Kidney glomerular epithelial cell (primary cell): ENCODE results near the gene SMAD6.
"Not testable (repeated sequence)": the region's sequence is repeated elsewhere in the genome, so short reads cannot be mapped to it uniquely, and the experiment has no call there.

Experiments
- DNase-seq: peaks from one replicate; lab custom pipeline; 2025; lab: John Stamatoyannopoulos, UW

Gene SMAD6

DNA sequence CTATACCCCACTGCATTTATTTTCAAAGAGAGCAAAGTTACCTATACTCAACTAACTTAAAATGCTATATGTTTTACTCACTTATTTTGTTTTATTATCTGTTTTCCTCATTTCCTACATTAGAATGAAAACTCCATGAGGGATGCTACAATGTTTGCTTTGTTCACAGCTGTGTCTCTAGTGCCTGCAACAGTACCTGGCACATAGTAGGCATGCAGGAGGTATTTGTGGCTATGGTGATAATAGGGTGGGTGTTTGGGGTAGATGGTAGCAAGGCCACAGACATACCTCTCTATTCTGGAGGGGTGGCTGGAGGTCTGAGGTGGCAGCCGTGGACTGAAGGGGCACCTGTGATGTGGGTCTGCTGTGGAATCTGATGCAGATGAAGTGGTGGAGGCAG is 24.7 kb upstream of the SMAD6 start:
- DNase-seq = no peak

DNA sequence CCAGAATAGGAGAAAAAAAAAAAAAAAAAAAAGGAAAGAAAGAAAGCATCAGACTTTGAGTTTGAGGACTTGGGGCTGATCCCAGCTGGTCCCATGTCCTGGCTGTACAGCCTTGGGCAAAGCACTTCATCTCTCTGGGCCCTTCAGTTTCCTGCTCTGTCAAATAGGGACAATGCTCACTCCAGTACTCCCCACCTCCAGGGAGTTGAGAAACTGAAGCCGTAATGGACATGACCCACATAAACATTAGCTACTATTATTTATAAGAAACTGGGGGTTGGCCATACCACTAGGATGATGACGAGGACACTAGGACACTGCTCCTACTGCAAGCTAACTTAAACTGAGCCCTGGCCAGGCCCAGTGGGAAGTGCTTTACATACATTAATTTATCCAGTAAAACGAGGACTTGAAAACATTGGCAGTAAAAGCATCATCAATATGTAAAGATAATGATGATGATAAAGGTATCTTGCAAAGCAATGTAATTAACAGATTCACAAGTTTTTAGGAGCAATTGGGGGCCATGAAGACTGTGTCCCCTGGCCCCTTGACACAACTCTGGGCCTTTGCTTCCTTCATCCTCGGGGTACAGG is 22.9 kb upstream of the SMAD6 start:
- DNase-seq = no peak

DNA sequence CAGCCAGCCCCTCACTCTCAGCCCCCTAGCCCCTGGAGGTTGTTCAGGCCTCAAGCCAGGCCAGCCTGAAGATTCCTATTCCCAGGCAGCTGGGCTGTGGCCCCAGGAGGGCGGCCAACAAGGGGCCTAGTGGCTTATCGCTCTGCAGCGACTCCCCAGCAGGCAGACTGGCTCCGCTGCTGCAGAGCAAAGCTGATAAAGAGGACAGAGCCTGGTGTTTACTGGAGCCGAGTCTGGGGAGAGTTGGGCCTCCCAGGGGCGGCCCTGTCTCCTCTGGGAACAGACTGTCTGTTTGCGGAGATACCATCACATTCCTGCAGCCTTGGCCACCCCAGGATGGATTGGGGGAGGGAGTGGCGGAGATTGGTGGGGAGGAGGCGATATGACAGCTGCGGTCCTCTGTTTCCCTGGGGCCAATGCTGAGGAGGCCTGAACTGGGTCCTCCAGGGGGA is 22.4 kb upstream of the SMAD6 start:
- no peak for DNase-seq

DNA sequence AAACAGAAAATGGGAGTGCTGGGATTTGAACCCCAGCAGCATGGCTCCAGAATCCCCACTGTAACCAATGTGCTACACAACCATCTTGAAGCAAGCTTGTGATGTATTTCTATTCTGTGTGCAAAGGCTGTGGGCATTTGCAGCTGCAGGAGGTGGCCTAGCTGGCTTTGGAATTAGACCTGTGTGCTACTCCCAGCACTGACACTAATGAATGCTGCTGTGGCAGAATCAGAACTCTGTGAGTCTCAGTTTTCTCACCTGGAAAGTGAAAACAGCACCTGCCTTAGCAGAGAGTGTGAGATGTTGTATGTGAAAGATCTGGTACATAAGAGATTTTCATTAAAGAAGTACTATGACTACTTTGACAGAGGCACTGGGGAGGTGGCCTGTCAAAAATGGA is 21.5 kb upstream of the SMAD6 start:
- no peak for DNase-seq

DNA sequence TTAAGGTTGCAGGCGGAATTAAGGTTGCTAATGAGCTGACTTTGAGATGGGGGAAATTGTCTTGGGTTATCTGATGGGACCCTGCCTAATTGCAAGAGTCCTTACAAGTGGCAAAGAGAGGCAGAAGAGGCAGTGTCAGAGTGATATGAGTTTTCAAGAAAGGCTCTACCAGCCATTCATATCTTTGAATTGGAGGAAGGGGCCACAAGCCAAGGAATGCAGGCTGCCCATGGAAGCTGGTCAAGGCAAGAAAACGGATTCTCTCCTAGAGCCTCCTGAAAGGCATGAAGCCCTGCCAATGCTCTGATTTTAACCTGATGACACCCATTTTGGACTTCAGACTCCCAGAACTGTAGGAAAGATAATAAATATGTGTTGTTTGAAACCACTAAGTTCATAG is 20.6 kb upstream of the SMAD6 start:
- DNase-seq = no peak

DNA sequence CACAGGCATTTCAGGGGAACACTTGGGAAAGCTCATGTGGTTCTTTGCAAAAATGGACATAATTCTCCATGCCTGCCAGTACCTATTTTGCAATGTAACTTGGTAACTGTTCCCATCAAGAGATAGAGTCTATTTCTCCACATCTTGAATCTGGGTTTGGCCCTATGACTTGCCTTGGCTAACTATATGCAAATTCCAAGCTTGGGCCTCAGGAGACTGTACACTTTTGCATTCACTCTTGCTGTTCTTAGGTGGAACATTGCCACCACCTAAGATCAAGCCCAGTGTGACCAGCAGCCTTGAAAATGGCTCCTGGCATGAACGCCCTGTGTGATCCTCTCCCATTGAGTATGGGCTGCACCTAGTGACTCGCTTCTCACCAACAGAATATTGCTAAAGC is 19.8 kb upstream of the SMAD6 start:
- no peak for DNase-seq

DNA sequence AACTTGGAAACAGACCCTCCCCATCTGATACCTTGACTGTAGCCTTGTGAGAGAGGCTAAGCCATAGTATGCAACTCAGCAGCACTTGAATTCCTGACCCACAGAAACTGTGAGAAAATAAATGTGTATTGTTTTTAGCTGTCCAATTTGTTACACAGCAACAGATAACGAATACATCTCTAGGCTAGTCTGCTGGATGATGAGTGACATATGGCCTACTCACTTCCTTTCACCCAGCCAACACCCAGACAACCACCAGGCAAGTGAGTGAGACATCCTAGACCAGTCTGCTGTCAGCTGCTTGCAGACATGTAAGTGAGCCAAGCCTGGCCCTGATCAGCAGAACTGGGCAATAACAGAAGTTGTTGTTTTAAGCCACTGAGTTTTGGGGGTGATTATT is 19.2 kb upstream of the SMAD6 start:
- DNase-seq = no peak

DNA sequence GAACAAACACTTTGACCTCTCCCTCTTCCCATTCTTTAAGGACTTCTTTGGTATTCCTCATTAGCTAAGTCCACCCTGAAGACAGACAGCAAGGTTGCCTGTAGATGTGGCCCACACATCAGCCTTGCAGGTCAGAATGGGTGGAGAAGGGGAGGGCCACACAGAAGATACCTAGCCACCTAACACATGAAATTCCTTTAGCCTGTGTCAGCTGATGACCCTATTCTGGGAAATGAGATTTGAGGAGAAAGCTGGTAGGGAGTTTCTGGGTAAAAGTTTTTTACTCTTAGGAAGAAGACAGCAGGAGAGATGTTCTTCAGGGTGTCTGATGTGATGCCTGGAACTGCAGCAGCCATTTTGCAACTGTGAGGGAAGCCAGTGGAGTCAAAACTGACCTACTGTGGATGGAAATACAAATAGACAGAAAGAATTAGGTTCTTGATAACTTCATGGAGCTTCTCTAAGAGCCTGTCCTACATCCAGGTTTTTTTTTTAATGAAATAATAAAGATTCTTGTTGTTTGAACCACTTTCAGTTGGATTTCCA is 17.8 kb upstream of the SMAD6 start:
- DNase-seq = no peak

DNA sequence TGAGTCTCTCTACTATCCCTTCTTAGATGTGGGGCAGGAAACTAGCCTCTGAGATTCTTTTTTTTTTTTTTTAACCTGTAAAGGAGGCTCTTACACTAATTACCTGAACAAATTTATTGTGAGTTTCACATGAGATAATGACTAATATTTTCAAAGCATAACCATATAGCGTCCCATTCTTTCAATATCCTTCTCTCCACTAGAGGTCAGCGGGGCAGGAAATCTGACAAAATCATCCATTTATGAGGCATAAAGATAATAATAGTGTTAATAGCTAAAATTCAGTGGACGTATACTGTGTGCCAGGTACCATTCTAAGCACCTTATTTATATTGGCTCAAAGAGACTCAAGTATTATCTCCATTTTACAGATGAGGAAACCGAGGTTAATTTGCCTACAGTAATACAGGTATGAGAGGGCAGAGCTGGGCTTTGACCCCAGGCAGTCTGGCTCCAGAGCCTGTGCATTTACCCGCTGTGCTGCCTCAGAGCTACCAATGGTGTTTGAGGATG is 16.3 kb upstream of the SMAD6 start:
- DNase-seq = no peak

DNA sequence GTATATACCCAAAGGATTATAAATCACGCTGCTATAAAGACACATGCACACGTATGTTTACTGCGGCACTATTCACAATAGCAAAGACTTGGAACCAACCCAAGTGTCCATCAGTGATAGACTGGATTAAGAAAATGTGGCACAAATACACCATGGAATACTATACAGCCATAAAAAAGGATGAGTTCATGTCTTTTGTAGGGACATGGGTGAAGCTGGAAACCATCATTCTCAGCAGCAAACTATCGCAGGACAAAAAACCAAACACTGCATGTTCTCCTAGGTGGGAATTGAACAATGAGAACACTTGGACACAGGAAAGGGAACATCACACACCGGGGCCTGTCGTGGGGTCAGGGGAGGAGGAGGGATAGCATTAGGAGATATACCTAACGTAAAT is 11.1 kb upstream of the SMAD6 start:
- not testable (repeated sequence) for DNase-seq

DNA sequence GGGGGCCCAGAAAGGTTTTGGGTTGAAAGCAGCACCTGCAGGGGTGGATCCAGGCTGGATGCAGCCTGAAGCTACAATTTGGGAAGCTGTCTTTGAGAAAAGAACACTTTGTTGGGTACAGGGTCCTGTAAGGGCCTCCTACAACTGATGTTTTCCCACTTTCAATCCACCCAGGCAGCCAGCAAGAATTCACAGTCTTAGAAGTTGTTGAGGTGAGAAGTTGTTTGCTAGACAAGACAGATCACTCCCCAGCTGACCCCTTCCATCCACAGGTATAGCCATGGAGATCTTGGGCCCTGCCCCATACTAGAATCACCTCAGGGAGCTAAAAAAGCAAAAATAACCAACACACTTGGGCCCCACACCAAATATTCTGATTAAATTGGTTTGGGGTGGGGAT is 10.3 kb upstream of the SMAD6 start:
- no peak for DNase-seq

DNA sequence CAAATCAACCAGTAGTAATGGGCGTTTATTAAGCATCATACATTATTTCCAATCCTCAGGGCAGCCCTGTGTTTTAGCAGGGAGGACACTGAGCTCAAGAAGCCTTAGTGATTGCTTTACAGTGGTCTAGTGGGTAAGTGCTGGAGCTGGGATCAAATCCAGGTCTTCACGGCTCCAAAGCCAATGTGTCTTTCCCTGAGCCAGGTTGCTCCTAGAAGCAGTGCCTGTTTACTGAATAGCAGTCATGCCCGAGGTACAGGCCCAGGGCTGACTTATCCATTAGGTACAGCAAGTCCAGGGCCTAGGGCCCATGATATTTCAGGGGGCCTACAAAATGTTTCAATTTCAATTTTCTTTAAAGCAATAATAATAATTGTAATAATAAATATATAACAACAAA is 9.6 kb upstream of the SMAD6 start:
- no peak for DNase-seq

DNA sequence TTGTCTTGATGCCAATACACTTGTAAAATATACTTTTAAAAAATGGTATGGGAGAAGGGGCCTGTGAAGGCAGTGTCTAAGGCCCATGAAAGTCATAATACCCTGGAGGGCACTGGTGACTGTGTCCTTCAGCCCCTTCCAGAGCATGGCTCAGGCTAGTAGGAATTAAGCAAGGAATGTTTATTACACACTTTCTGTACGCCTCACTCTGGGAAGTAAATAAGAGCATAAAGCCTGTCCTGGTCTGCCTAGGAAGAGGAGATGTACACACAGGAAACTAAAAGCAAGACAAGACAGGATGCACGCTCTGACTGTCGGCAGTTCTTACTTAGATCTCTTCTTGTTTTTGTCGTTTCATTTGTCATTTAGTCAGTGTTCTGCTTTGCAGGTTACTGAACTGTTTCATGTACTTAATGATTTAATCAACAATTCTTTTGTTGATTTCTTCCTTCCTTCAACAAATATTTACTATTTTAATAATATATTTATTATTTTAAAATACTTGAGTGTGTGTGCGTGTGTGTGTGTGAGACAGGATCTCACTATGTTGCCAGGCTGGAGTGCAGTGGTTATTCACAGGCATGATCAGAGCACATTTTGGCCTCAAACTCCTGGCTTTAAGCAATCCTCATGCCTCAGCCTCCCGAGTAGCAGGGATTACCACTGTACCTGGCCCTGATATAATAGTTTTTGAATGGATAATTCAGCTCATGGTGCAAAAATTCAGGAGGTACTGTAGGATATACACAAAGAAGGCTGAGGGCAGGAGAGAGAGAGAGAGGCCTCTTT is 9.0 kb upstream of the SMAD6 start:
- DNase-seq = no peak

DNA sequence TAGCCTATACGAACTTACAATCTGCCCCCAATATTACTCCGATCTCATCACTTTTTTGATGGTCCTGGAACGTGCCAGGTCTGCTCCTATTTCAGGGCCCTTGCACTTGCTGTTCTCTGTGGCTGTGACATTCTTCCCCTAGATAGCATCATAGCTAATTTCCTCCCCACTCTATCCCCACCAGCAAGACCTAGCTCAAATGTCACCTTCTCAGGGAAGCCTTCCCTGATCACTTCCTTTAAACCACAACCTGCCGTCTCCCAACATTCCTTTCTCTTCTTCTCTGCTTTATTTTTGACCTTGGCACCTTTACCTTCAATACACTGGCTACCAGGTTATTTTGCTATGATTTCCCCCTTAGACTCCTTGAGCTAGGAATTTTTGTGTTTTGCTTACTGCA is 5.3 kb upstream of the SMAD6 start:
- DNase-seq = no peak

DNA sequence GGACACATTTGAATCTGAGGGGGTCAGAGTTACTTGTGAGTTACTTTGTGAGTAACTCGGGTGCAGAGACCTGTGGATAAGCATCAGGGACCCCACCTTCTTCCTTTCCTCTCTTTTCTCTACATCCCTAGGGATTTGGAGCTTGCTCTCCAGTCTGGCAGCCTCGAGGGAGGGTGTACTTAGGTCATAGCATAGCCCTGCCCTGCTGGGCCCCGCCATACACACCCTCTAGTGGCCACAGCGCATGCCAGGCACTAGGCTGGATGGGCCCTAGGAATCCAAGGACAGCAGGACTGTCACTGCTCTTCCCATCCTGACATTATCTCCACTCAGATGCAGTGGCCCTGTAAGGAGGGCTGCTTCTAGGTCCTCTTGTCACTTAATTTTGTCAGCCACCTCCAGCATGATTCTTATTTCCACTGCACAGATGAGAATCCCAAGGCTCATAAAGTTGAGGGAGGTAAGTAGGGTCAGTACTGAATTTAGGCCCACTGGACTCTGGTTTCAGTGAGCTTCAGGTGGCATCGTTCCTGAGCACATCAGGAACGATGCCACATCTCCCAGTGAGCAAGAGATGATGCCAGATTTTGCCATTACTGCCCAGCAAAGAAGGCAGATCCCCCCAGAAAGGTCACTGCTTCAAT is 3.6 kb upstream of the SMAD6 start:
- no peak for DNase-seq

DNA sequence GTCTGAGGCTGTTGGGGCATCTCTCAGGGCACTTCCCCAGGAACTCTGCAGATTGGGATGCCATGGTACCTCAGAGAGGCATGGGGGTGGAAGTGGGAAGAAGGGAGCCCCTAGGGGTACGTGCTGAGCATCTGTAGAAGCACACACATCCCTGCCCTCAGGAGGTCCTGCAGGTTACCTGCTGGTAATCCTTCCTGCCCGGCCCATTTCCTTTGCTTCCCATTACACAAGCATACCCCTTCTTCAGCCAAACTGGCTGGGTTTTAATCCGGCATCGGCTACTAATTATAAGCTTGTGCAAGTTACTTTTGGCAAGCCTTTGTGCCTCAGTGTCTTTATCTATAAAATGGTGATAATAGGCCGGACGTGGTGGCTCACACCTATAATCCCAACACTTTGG is 3.1 kb upstream of the SMAD6 start:
- no peak for DNase-seq

DNA sequence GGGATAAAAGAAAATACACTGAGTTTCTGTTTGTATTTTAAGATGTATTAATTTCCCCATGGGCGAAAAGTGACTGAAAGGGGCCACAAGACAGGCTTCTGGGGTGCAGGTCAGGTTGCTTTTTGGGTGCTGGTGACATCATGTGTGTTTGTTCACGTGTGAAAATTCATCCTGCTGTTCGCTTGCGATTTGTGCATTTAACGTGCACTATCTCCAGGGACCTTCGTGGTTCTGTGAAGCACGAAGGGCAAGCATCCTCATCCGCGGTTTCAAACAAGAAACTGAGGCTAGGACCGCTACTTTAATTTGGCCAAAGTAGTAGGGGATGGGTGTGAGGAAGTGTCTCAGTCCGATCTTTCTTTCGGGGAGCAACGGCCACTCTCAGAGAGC is 1.6 kb upstream of the SMAD6 start:
- DNase-seq = no peak

DNA sequence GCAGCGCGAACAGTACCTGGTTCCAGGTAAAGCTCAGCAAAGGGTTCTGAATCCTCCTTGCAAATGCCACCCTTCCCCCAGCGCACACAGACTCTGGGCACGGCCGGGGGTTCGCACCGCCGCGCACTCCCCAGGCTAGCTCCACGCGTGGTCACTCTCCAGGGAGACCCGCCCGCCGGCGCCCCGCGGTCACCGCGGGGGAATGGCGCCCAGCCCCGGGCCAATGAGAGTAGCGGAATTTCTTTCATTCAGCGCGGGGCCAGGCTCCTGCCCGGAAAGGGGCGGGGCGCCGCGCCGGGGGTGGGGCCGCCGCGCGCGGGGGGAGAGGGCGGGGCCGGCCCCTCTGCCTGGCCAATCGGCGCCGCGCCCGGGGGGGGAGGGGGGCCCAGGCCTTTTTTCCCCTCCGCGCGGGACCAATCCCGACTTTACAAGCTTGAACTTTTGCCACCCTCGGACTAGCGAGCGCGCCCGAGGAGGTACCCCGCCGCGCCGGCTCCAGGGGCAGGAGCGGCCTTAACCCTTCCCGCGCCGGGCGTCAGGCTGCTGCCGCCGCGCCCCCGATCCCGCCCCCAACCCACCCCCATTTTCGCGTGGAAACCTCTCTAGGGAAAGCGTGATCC is 1.1 kb upstream of the SMAD6 start:
- peak; percentile 84 for DNase-seq

DNA sequence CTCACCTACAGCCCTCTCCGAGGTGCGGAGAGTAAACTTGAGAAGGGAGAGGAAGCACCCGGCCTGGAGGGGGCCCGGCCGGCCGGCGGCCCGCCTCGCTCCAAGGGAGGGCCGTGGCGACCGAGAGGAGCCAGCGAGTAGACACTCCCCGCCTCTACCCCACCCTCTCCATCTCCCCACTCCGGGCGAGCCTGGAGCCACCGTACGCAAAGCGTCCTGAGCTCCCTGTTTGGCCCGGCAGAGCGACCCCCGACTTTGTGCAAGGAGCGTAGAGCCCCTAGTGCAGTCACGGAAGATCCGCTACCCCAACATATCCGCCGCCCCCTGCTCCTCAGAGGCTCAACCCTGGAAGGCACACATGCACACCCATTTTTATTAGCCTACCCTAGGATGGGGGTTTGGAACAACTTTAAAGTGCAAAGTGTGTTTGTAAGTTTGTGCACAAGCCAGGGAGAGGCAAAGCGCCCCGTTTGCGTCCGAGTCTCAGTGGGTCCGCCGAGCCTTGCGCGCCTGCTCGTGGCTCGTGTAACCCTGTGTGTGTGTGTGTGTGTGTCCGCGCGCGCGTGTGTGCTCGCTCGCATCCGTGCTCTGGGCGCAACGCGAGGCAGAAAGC is 508 bp upstream of the SMAD6 start:
- no peak for DNase-seq

DNA sequence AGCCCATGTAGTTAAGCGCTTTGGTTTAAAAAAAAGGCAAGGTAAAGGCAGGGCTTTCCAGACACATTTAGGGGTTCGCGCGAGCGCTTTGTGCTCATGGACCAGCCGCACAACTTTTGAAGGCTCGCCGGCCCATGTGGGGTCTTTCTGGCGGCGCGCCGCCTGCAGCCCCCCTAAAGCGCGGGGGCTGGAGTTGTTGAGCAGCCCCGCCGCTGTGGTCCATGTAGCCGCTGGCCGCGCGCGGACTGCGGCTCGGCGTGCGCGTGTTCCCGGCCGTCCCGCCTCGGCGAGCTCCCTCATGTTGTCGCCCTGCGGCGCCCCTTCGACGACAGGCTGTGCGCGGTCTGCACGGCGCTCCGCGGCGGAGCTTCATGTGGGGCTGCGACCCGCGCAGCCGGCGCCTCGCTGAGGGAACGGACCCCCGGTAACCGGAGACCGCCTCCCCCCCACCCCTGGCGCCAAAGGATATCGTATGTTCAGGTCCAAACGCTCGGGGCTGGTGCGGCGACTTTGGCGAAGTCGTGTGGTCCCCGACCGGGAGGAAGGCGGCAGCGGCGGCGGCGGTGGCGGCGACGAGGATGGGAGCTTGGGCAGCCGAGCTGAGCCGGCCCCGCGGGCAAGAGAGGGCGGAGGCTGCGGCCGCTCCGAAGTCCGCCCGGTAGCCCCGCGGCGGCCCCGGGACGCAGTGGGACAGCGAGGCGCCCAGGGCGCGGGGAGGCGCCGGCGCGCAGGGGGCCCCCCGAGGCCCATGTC is 927 bp downstream of the SMAD6 start:
- no peak for DNase-seq

DNA sequence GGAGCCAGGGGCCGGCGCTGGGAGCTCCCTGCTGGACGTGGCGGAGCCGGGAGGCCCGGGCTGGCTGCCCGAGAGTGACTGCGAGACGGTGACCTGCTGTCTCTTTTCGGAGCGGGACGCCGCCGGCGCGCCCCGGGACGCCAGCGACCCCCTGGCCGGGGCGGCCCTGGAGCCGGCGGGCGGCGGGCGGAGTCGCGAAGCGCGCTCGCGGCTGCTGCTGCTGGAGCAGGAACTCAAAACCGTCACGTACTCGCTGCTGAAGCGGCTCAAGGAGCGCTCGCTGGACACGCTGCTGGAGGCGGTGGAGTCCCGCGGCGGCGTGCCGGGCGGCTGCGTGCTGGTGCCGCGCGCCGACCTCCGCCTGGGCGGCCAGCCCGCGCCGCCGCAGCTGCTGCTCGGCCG is 1.5 kb downstream of the SMAD6 start:
- no peak for DNase-seq
